SK-N-SH (cell line): ENCODE results near the gene C3orf22. TPM values are rescaled to one million over a fixed set of nuclear protein-coding genes. Genes with fewer than 3 reads are reported as not detected.

Experiments
- CTCF ChIA-PET: fragments of 300-600, 350-600 bp; formaldehyde crosslinking; extraction: SDS; loops from one replicate; lab custom pipeline; 2021; lab: Yijun Ruan, JAX
- POLR2A ChIA-PET: fragments of 350-600 bp; sonication (Branson Sonifier 250); formaldehyde crosslinking; extraction: SDS; loops from one replicate; lab custom pipeline; 2020; ENCODE audit warnings: antibody characterized with exemption, inconsistent platforms; lab: Yijun Ruan, JAX
- DNase-seq: peaks from one replicate; pipeline ENCODE4 v3.0.0; 2012
- H2AFZ ChIP-seq: fragments of 200-600 bp; sonication (generic); 2 replicates; pipeline ENCODE4 v1.8.1; 2016; ENCODE audit warnings: antibody characterized with exemption, mild to moderate bottlenecking, low read depth
- H3F3A ChIP-seq: fragments of 200-600 bp; sonication (generic); replicated peaks from 2 replicates; pipeline ENCODE3; 2016; ENCODE audit warnings: antibody characterized with exemption, mild to moderate bottlenecking; ENCODE audit not compliant: insufficient read depth
- H3K27ac ChIP-seq, 2 experiments: fragments of 200-500 bp in 1 of 2; fragments of 200-600 bp in 1 of 2; sonication (Bioruptor generic) in 1 of 2; sonication (generic), shearing (Covaris generic) in 1 of 2; 2 replicates each; pipeline versions ENCODE4 v1.5.1 to v1.6.1; 2014 to 2016; ENCODE audit warnings: low read depth in 2 of 2, inconsistent platforms in 1 of 2, low read length in 1 of 2, mild to moderate bottlenecking in 1 of 2, mixed read lengths in 1 of 2
- H3K27me3 ChIP-seq: fragments of 200-600 bp; sonication (generic), shearing (Covaris generic); 2 replicates; pipeline ENCODE4 v1.6.1; 2016; ENCODE audit warnings: mixed run types; ENCODE audit not compliant: insufficient read depth
- H3K36me3 ChIP-seq, 2 experiments: fragments of 200-500 bp in 1 of 2; fragments of 200-600 bp in 1 of 2; sonication (Bioruptor generic) in 1 of 2; sonication (generic) in 1 of 2; replicated peaks in 1 of 2; 2 replicates each; pipeline versions ENCODE3 to v1.5.1; 2014 to 2016; ENCODE audit warnings: low read length in 1 of 2, mild to moderate bottlenecking in 1 of 2; ENCODE audit not compliant: insufficient read depth in 2 of 2, control insufficient read depth in 1 of 2
- H3K4me1 ChIP-seq, 2 experiments: fragments of 200-500 bp in 1 of 2; fragments of 200-600 bp in 1 of 2; sonication (Bioruptor generic) in 1 of 2; sonication (generic), shearing (Covaris generic) in 1 of 2; 2 replicates each; pipeline versions ENCODE4 v1.5.1 to v1.6.1; 2014 to 2016; ENCODE audit warnings: low read depth in 1 of 2, low read length in 1 of 2, mixed run types in 1 of 2; ENCODE audit not compliant: insufficient read depth in 2 of 2, control insufficient read depth in 1 of 2
- H3K4me2 ChIP-seq: fragments of 200-600 bp; sonication (generic), shearing (Covaris generic); 2 replicates; pipeline ENCODE4 v1.6.1; 2017; ENCODE audit warnings: mixed run types
- H3K4me3 ChIP-seq, 2 experiments: fragments of 200-500 bp in 1 of 2; fragments of 200-600 bp in 1 of 2; sonication (Bioruptor generic) in 1 of 2; sonication (generic), shearing (Covaris generic) in 1 of 2; 2 replicates each; pipeline versions ENCODE4 v1.5.1 to v1.8.1; 2014 to 2016; ENCODE audit warnings: low read depth in 2 of 2, inconsistent platforms in 1 of 2, low read length in 1 of 2, mild to moderate bottlenecking in 1 of 2, mixed read lengths in 1 of 2, moderate library complexity in 1 of 2
- H3K79me2 ChIP-seq: fragments of 200-600 bp; sonication (generic); 2 replicates; pipeline ENCODE4 v1.8.1; 2017; ENCODE audit warnings: mild to moderate bottlenecking; ENCODE audit not compliant: insufficient read depth
- H3K9ac ChIP-seq: fragments of 200-600 bp; sonication (generic); 2 replicates; pipeline ENCODE4 v1.6.1; 2017; ENCODE audit warnings: mixed run types
- H3K9me2 ChIP-seq: fragments of 200-600 bp; sonication (generic); 2 replicates; pipeline ENCODE4 v1.6.1; 2017; ENCODE audit warnings: mixed run types
- H3K9me3 ChIP-seq: fragments of 200-600 bp; sonication (generic); 2 replicates; pipeline ENCODE4 v1.6.1; 2017; ENCODE audit warnings: mixed run types, mild to moderate bottlenecking, moderate library complexity
- H4K20me1 ChIP-seq: fragments of 200-600 bp; sonication (generic); 2 replicates; pipeline ENCODE4 v1.6.1; 2017; ENCODE audit warnings: mild to moderate bottlenecking, mixed run types; ENCODE audit not compliant: insufficient read depth
- CTCF ChIP-seq: fragments of 200-600 bp; sonication (generic); IDR thresholded peaks from 2 replicates; pipeline ENCODE4 v1.6.1; 2017; ENCODE audit warnings: antibody characterized with exemption, mild to moderate bottlenecking, moderate library complexity
- ELF1 ChIP-seq: IDR thresholded peaks from 2 replicates; pipeline ENCODE4 v1.4.0; 2012
- EP300 ChIP-seq, 2 experiments: IDR thresholded peaks; 2 replicates each; pipeline versions ENCODE4 v1.4.0 to v1.6.1; 2012; ENCODE audit warnings: borderline replicate concordance in 1 of 2, low read depth in 1 of 2, low read length in 1 of 2
- FOXJ3 ChIP-seq: sonication (generic); formaldehyde crosslinking; IDR thresholded peaks from 2 replicates; pipeline ENCODE4 v1.5.1; 2020; ENCODE audit warnings: mild to moderate bottlenecking, missing genetic modification reagents
- GABPA ChIP-seq: IDR thresholded peaks from 2 replicates; pipeline ENCODE4 v1.4.0; 2012; ENCODE audit warnings: low read depth, mild to moderate bottlenecking
- IRF3 ChIP-seq: fragments of 150-350 bp; IDR thresholded peaks from 2 replicates; pipeline ENCODE4 v1.6.1; 2016; ENCODE audit warnings: mild to moderate bottlenecking, low read depth, low read length
- MEF2A ChIP-seq: IDR thresholded peaks from 2 replicates; pipeline ENCODE4 v1.4.0; 2012; ENCODE audit warnings: low read depth, borderline replicate concordance
- NFIC ChIP-seq: IDR thresholded peaks from 2 replicates; pipeline ENCODE4 v1.4.0; 2012; ENCODE audit warnings: borderline replicate concordance
- POLR2AphosphoS5 ChIP-seq: IDR thresholded peaks from 2 replicates; pipeline ENCODE4 v1.6.1; 2012; ENCODE audit warnings: low read depth, low read length
- RCOR1 ChIP-seq: fragments of 150-350 bp; IDR thresholded peaks from 2 replicates; pipeline ENCODE4 v1.6.1; 2017; ENCODE audit warnings: antibody characterized with exemption, low read length
- RXRA ChIP-seq: IDR thresholded peaks from 2 replicates; pipeline ENCODE4 v1.4.0; 2012; ENCODE audit warnings: low read depth, mild to moderate bottlenecking, borderline replicate concordance
- TEAD4 ChIP-seq: IDR thresholded peaks from 2 replicates; pipeline ENCODE4 v1.4.0; 2012; ENCODE audit warnings: mild to moderate bottlenecking, borderline replicate concordance; ENCODE audit not compliant: insufficient read depth
- USF1 ChIP-seq: IDR thresholded peaks from 2 replicates; pipeline ENCODE4 v1.4.0; 2012; ENCODE audit warnings: low read depth, borderline replicate concordance
- USF2 ChIP-seq: fragments of 150-350 bp; IDR thresholded peaks from 2 replicates; pipeline ENCODE4 v1.6.1; 2017; ENCODE audit warnings: antibody characterized with exemption, low read length, low read depth, borderline replicate concordance
- YY1 ChIP-seq: IDR thresholded peaks from 2 replicates; pipeline ENCODE4 v1.4.0; 2012; ENCODE audit warnings: low read depth, mild to moderate bottlenecking
- WGBS: methylation state at CpG from one replicate; pipeline ENCODE4 v1.1.6; 2017; ENCODE audit warnings: low lambda C conversion rate; 5-methylcytosine and 5-hydroxymethylcytosine counted together
- polyA plus RNA-seq, 3 experiments: library from polyadenylated mRNA; depleted of rRNA; stranded (reverse); fragments of >200 nt; gene quantifications; 2 replicates each; pipeline ENCODE4 v1.2.3, GENCODE V29; 2012

The C3orf22 gene
- polyA plus RNA-seq, 1 of the 3 experiments (the other 2 are of a cell fraction) = not detected

GRCh38 chr3:126531051-126531330, 27.7 kb downstream of the C3orf22 start:
- Histone ChIP-seq H3K27ac (no peak overlapping the region), H3K4me3 (no peak overlapping the region), H3K9me3 (no peaks in the 10 kb centered on the region), H3K9ac (no peak overlapping the region), H3K4me1 (peaks cover 0 to 27% of the 10 kb centered on the region in 2 experiments; a peak in 1 of 4 replicates), H4K20me1 (no peaks in the 10 kb centered on the region), H2AFZ (no peak overlapping the region), H3K79me2 (no peaks in the 10 kb centered on the region), H3K4me2 (no peak overlapping the region), H3K27me3 (peaks cover 16% of the 10 kb centered on the region; the same call in 1 of the 2 replicates), H3K36me3 (no peaks in the 10 kb centered on the region), H3K9me2 (no peaks in the 10 kb centered on the region), H3F3A (no peaks in the 10 kb centered on the region)
- no peak for DNase-seq
- POLR2A ChIA-PET = no interaction called here
- WGBS = 70% methylated on average over 6 of the region's 6 CpGs
- CTCF ChIA-PET = interaction anchor here (0.7 to 2.0 kb wide), 5 partner anchors 8 to 148 kb away, joined by 3 to 9 read pairs (median 4); no protein-coding TSS in a partner anchor
- no peak for TF ChIP-seq USF2
- TF ChIP-seq FOXJ3 (CRISPR knock-in tag) = no peak
- TF ChIP-seq USF1 = no peak
- no peak for TF ChIP-seq POLR2AphosphoS5
- no peak for TF ChIP-seq YY1
- TF ChIP-seq RCOR1 = no peak
- TF ChIP-seq NFIC = no peak
- no peak for TF ChIP-seq MEF2A
- no peak for TF ChIP-seq IRF3

- Histone ChIP-seq H3K4me2 (no peak overlapping the region), H2AFZ (no peak overlapping the region), H3K27me3 (peaks cover 16% of the 10 kb centered on the region; the same call in 1 of the 2 replicates), H3K9me3 (no peaks in the 10 kb centered on the region), H3K27ac (no peak overlapping the region; a peak in 1 of 4 replicates), H3K36me3 (no peaks in the 10 kb centered on the region), H3K4me3 (no peak overlapping the region), H3K9me2 (no peaks in the 10 kb centered on the region), H3F3A (no peaks in the 10 kb centered on the region), H3K9ac (no peak overlapping the region), H3K4me1 (peaks cover 0 to 27% of the 10 kb centered on the region in 2 experiments; a peak in 1 of 4 replicates), H3K79me2 (no peaks in the 10 kb centered on the region), H4K20me1 (no peaks in the 10 kb centered on the region)
- TF ChIP-seq GABPA (no peak), NFIC (no peak), EP300 (IDR thresholded peaks at IDR 0.05; ENCODE audit: borderline replicate concordance in 1 of 2, low read depth in 1 of 2, low read length in 1 of 2) (no peak), ELF1 (no peak), TEAD4 (no peak), IRF3 (no peak), RXRA (no peak), USF1 (no peak), CTCF (no peak)
- DNase-seq = no peak
- POLR2A ChIA-PET = no interaction called here
- 83% methylated on average over 13 of the region's 18 CpGs for WGBS
- CTCF ChIA-PET = interaction anchor here (1.0 to 2.0 kb wide), 4 partner anchors 8 to 149 kb away, joined by 3 to 9 read pairs (median 4); no protein-coding TSS in a partner anchor
Observed at GRCh38 chr3:126530171-126531050, 28.3 kb downstream of the C3orf22 start.
